ENCODE measurements around the gene CFAP99.

The CFAP99 gene

GRCh38 chr4:2411786-2412510 is 6.8 kb upstream of the CFAP99 start:
- H4K20me1 ChIP-seq (ENCODE audit: insufficient read depth), result no peaks in the 10 kb centered on the region
- H3K36me3 ChIP-seq (ENCODE audit: insufficient read depth), result no peaks in the 10 kb centered on the region
- no peak overlapping the region for H3K4me3 ChIP-seq (IDR thresholded peaks at IDR 0.05; ENCODE audit: insufficient read depth, low read depth, low read length)
- H3K4me2 ChIP-seq, result peak overlapping the region; percentile 80
- H2AFZ ChIP-seq (ENCODE audit: low read depth), result peak overlapping the region; percentile 5; the same call in 1 of the 2 replicates
- H3K79me2 ChIP-seq (ENCODE audit: insufficient read depth, low read depth), result no peaks in the 10 kb centered on the region
- peak overlapping the region; percentile 98 for H3K27ac ChIP-seq
- peak overlapping the region; percentile 87 for H3K9ac ChIP-seq
- H3K4me1 ChIP-seq (ENCODE audit: low read depth, poor library complexity, severe bottlenecking), result peaks cover 30% of the 10 kb centered on the region
- TF ChIP-seq, protein P1, sequence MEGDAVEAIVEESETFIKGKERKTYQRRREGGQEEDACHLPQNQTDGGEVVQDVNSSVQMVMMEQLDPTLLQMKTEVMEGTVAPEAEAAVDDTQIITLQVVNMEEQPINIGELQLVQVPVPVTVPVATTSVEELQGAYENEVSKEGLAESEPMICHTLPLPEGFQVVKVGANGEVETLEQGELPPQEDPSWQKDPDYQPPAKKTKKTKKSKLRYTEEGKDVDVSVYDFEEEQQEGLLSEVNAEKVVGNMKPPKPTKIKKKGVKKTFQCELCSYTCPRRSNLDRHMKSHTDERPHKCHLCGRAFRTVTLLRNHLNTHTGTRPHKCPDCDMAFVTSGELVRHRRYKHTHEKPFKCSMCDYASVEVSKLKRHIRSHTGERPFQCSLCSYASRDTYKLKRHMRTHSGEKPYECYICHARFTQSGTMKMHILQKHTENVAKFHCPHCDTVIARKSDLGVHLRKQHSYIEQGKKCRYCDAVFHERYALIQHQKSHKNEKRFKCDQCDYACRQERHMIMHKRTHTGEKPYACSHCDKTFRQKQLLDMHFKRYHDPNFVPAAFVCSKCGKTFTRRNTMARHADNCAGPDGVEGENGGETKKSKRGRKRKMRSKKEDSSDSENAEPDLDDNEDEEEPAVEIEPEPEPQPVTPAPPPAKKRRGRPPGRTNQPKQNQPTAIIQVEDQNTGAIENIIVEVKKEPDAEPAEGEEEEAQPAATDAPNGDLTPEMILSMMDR (conservative IDR thresholded peaks at IDR 0.05; ENCODE audit: low read depth, low read length), result no peak
- H3K27me3 ChIP-seq (ENCODE audit: insufficient read depth, low read depth), result no peaks in the 10 kb centered on the region

GRCh38 chr4:2412534-2412884 is 6.2 kb upstream of the CFAP99 start:
- Histone ChIP-seq H3K79me2 (ENCODE audit: insufficient read depth, low read depth) (no peaks in the 10 kb centered on the region), H3K36me3 (ENCODE audit: insufficient read depth) (no peaks in the 10 kb centered on the region), H3K9ac (peak overlapping the region; percentile 87), H4K20me1 (ENCODE audit: insufficient read depth) (no peaks in the 10 kb centered on the region), H3K4me3 (IDR thresholded peaks at IDR 0.05; ENCODE audit: insufficient read depth, low read depth, low read length) (no peak overlapping the region), H3K4me2 (peak overlapping the region; percentile 80), H2AFZ (ENCODE audit: low read depth) (peak overlapping the region; percentile 5; the same call in 1 of the 2 replicates), H3K27me3 (ENCODE audit: insufficient read depth, low read depth) (peaks cover under 1% of the 10 kb centered on the region; the same call in 1 of the 2 replicates), H3K27ac (peak overlapping the region; percentile 98), H3K4me1 (ENCODE audit: low read depth, poor library complexity, severe bottlenecking) (peaks cover 30% of the 10 kb centered on the region)
- TF ChIP-seq, protein P1 (conservative IDR thresholded peaks at IDR 0.05; ENCODE audit: low read depth, low read length), result no peak

DNA sequence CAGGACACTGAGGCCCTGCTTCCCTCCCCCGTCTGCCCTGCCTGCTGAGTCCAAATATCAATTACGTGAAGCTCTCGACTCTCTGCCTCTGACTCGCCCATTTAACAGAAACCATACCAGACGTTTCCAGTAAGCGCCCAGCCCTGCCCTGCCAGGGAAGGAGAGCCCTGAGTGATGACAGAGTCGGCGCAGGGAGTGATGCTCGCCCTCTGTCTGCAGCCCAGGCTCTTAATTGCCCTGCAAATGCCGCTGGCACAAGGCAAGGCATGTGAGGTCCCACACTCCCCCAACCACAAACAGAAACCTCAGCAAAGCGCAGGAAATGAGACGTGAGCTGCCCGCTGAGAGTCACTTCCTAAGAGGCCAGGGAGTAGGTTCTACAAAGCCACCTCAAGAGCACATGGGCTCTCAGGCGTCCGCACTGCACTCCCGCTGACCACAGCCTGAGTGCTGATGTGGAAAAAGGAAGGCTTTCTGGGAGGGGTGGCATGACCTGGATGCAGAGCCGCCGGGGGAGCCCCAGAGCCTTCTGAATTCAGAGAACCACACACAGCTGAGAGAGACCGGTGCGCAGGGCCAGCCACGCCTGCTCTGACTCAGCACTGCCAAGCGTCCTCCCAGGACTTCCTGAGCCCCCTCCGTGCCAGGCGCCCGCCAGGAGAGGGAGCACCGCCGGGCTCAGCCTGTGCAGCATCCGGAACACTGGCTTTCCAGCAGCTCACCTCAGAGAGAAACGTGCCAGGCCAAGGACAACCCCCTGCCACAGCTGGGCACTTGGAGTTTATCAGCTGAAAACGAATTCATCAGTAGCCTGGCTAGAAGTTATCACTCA is 5.7 kb upstream of the CFAP99 start:
- Histone ChIP-seq H3K4me1 (ENCODE audit: low read depth, poor library complexity, severe bottlenecking) (peaks cover 30% of the 10 kb centered on the region), H3K27me3 (ENCODE audit: insufficient read depth, low read depth) (peaks cover 4% of the 10 kb centered on the region; the same call in 1 of the 2 replicates), H3K4me3 (IDR thresholded peaks at IDR 0.05; ENCODE audit: insufficient read depth, low read depth, low read length) (no peak overlapping the region), H3K79me2 (ENCODE audit: insufficient read depth, low read depth) (no peaks in the 10 kb centered on the region), H2AFZ (ENCODE audit: low read depth) (peak overlapping the region; percentile 41), H3K4me2 (peak overlapping the region; percentile 80), H3K36me3 (ENCODE audit: insufficient read depth) (no peaks in the 10 kb centered on the region), H4K20me1 (ENCODE audit: insufficient read depth) (no peaks in the 10 kb centered on the region), H3K9ac (peak overlapping the region; percentile 87), H3K27ac (peak overlapping the region; percentile 98)
- TF ChIP-seq, protein P1 (conservative IDR thresholded peaks at IDR 0.05; ENCODE audit: low read depth, low read length), result no peak; the same call in 1 of the 2 replicates

DNA sequence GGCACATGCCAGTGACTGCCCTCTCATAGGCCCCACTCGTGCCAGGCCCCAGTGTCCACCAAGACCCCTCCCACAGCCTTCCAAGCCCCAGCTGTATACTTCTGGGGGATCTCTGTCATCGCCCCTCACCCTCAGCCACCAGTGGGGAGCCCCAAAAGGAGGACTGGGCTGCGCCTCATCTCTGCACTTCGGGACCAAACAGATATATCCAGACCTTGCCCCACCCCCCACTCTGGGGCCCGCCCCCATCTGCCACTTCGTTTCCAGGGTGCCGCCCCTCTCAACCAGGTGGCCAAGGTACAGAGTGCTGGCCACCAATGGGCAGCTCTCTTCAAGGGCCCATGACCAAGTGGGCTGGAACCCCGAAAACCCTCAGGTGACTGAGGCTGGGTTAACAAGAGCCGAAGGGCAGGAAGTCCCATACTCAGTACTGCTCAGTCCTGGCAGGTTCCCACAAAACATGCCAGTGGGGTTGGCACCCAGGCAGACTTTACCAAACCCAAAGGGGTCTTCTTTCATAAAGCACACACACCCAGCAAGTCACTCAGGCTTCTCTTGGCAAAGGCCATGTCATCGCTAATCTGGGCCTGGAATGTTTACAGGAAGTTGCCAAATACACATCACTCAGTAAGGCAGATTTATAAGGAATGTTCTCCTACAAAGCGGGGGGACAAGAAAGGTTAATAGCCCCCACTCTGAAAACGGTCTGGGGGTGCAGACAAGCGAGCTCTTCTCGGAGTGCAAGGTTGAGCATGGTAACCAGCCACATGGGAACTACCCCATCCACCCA is 4.7 kb upstream of the CFAP99 start:
- Histone ChIP-seq H4K20me1 (ENCODE audit: insufficient read depth) (no peaks in the 10 kb centered on the region), H3K4me2 (peak overlapping the region; percentile 80), H3K4me3 (IDR thresholded peaks at IDR 0.05; ENCODE audit: insufficient read depth, low read depth, low read length) (no peak overlapping the region), H3K27ac (peak overlapping the region; percentile 98), H3K27me3 (ENCODE audit: insufficient read depth, low read depth) (peaks cover 4% of the 10 kb centered on the region; the same call in 1 of the 2 replicates), H3K4me1 (ENCODE audit: low read depth, poor library complexity, severe bottlenecking) (peaks cover 30% of the 10 kb centered on the region), H2AFZ (ENCODE audit: low read depth) (peak overlapping the region; percentile 41; the same call in 1 of the 2 replicates), H3K36me3 (ENCODE audit: insufficient read depth) (no peaks in the 10 kb centered on the region), H3K79me2 (ENCODE audit: insufficient read depth, low read depth) (no peaks in the 10 kb centered on the region), H3K9ac (peak overlapping the region; percentile 87)
- TF ChIP-seq, protein P1 (conservative IDR thresholded peaks at IDR 0.05; ENCODE audit: low read depth, low read length), result no peak
